ENCODE measurements around the gene SMARCE1.
A peak's percentile ranks its signal among the peaks of the same experiment; 100 is the strongest.

Gene SMARCE1

GRCh38 chr17:40629842-40630241 is 17.8 kb downstream of the SMARCE1 start:
- Histone ChIP-seq H3K4me1 (peaks cover 0 to 2% (median 0%) of the 10 kb centered on the region in 10 experiments; a peak in 5 of 20 replicates), H3K4me3 (no peak overlapping the region), H3K36me3 (peaks cover 75 to 88% (median 83%) of the 10 kb centered on the region in 11 experiments), H3K27me3 (no peaks in the 10 kb centered on the region), H3K9ac (no peak overlapping the region), H3K27ac (no peak overlapping the region), H4K20me1 (peaks cover 0 to 19% (median 0%) of the 10 kb centered on the region in 11 experiments; a peak in 5 of 22 replicates), H3K4me2 (no peak overlapping the region), H3K9me3 (replicated peaks in 1 of 11) (no peaks in the 10 kb centered on the region)
- no peak for TF ChIP-seq Cebpa-rat (IDR thresholded peaks at IDR 0.05)

DNA sequence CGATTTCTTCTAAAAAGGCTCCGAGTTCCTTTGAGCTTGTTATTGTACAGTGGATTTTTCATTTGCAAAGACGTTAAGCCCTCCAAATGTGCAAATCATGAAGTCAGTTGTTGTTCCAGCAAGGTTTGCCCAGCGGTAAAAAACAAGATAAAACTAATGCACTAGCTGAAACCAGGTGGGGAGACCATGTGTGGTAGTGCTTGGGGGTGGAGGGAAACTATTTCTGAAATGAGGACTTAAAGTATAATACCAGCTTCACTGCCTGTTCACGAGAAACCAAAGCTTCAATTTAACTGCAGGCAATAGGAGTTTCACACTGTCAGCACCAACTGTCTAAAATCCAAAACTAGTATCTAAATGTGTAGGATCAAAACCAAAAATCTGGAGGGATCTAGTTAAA is 22.3 kb downstream of the SMARCE1 start:
- no peak for TF ChIP-seq Cebpa-rat (IDR thresholded peaks at IDR 0.05)
- H3K9me3 ChIP-seq (replicated peaks in 1 of 11): no peaks in the 10 kb centered on the region
- peaks cover 0 to 2% (median 0%) of the 10 kb centered on the region in 11 experiments; a peak in 1 of 22 replicates for H4K20me1 ChIP-seq
- no peak overlapping the region for H3K27ac ChIP-seq
- H3K4me2 ChIP-seq: no peak overlapping the region
- H3K4me1 ChIP-seq: peaks cover 31 to 47% (median 43%) of the 10 kb centered on the region in 10 experiments
- H3K36me3 ChIP-seq: peaks cover 30 to 43% (median 38%) of the 10 kb centered on the region in 11 experiments
- H3K27me3 ChIP-seq: no peaks in the 10 kb centered on the region
- H3K4me3 ChIP-seq: no peak overlapping the region
- H3K9ac ChIP-seq: no peak overlapping the region

GRCh38 chr17:40623419-40624210 is 24.0 kb downstream of the SMARCE1 start:
- Histone ChIP-seq H3K27ac (peak overlapping the region in 1 of 11 experiments; percentile 75; a peak in 2 of 22 replicates), H3K9me3 (replicated peaks in 1 of 11) (no peaks in the 10 kb centered on the region), H3K4me2 (peak overlapping the region in 9 of 11 experiments; percentile 69 to 86 (median 75); a peak in 18 of 22 replicates), H4K20me1 (no peaks in the 10 kb centered on the region; a peak in 1 of 22 replicates), H3K27me3 (no peaks in the 10 kb centered on the region), H3K36me3 (peaks cover 13 to 26% (median 21%) of the 10 kb centered on the region in 11 experiments), H3K4me1 (peaks cover 45 to 60% (median 58%) of the 10 kb centered on the region in 10 experiments), H3K9ac (no peak overlapping the region), H3K4me3 (no peak overlapping the region)
- no peak for TF ChIP-seq Cebpa-rat (IDR thresholded peaks at IDR 0.05)

- Histone ChIP-seq H3K9me3 (replicated peaks in 1 of 11) (no peaks in the 10 kb centered on the region), H3K4me2 (peak overlapping the region; percentile 50 to 86 (median 73))
Measured at GRCh38 chr17:40622509-40622928, 25.1 kb downstream of the SMARCE1 start.

DNA sequence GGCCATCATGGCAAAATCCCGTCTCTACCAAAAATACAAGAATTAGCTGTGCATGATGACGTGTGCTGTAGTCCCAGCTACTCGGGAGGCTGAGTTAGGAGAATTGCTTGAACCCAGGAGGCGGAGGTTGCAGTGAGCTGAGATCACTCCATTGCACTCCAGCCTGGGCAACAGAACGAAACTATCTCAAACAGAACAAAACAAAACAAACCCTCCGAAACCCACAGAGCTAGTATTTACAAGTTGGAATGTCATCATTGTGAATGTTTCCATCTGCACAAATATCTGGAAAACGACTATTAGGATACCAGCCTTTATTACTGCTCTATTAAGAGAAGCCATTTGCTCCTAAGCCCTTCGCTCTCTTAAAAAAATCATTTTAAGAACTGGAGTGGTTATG is 26.0 kb downstream of the SMARCE1 start:
- Histone ChIP-seq H3K36me3 (peaks cover 0 to 5% (median under 1%) of the 10 kb centered on the region in 11 experiments; a peak in 6 of 22 replicates), H3K9ac (no peak overlapping the region), H3K4me1 (peaks cover 60 to 78% (median 67%) of the 10 kb centered on the region in 10 experiments), H3K4me2 (peak overlapping the region; percentile 50 to 86 (median 73); a peak in 18 of 22 replicates), H3K27me3 (no peaks in the 10 kb centered on the region), H4K20me1 (no peaks in the 10 kb centered on the region), H3K4me3 (no peak overlapping the region), H3K9me3 (replicated peaks in 1 of 11) (no peaks in the 10 kb centered on the region), H3K27ac (peak overlapping the region in 2 of 11 experiments; percentile 60 to 75; a peak in 2 of 22 replicates)
- TF ChIP-seq Cebpa-rat (IDR thresholded peaks at IDR 0.05): no peak

More at GRCh38 chr17:40622509-40622928, 25.1 kb downstream of the SMARCE1 start:
- Histone ChIP-seq H3K4me1 (peaks cover 55 to 69% (median 62%) of the 10 kb centered on the region in 10 experiments), H3K9ac (peak overlapping the region in 6 of 11 experiments; percentile 1 to 18 (median 6); a peak in 5 of 22 replicates), H3K27me3 (no peaks in the 10 kb centered on the region), H3K36me3 (peaks cover 2 to 15% (median 10%) of the 10 kb centered on the region in 11 experiments; a peak in 18 of 22 replicates), H3K4me3 (no peak overlapping the region), H3K27ac (peak overlapping the region in 9 of 11 experiments; percentile 3 to 75 (median 49); a peak in 14 of 22 replicates), H4K20me1 (no peaks in the 10 kb centered on the region; a peak in 1 of 22 replicates)
- TF ChIP-seq Cebpa-rat (IDR thresholded peaks at IDR 0.05): no peak

GRCh38 chr17:40621019-40621418 is 26.6 kb downstream of the SMARCE1 start:
- Histone ChIP-seq H3K36me3 (no peaks in the 10 kb centered on the region), H3K9ac (no peak overlapping the region), H3K27me3 (no peaks in the 10 kb centered on the region), H3K27ac (peak overlapping the region in 3 of 11 experiments; percentile 47 to 75 (median 60); a peak in 4 of 22 replicates), H3K9me3 (replicated peaks in 1 of 11) (no peaks in the 10 kb centered on the region), H3K4me3 (no peak overlapping the region), H4K20me1 (no peaks in the 10 kb centered on the region), H3K4me1 (peaks cover 65 to 84% (median 73%) of the 10 kb centered on the region in 10 experiments), H3K4me2 (peak overlapping the region in 9 of 11 experiments; percentile 49 to 78 (median 73); a peak in 15 of 22 replicates)
- no peak for TF ChIP-seq Cebpa-rat (IDR thresholded peaks at IDR 0.05)

- H3K9ac ChIP-seq: peak overlapping the region in 2 of 11 experiments; percentile 13 to 63; a peak in 2 of 22 replicates
- H3K27me3 ChIP-seq: no peaks in the 10 kb centered on the region
- no peak overlapping the region for H3K4me3 ChIP-seq
- H3K4me1 ChIP-seq: peaks cover 73 to 98% (median 85%) of the 10 kb centered on the region in 10 experiments
- H3K27ac ChIP-seq: peak overlapping the region in 5 of 11 experiments; percentile 57 to 75 (median 61); a peak in 7 of 22 replicates
- TF ChIP-seq Cebpa-rat (IDR thresholded peaks at IDR 0.05): no peak
- H3K36me3 ChIP-seq: no peaks in the 10 kb centered on the region
- H3K4me2 ChIP-seq: peak overlapping the region; percentile 49 to 78 (median 70); a peak in 20 of 22 replicates
- H4K20me1 ChIP-seq: no peaks in the 10 kb centered on the region
- H3K9me3 ChIP-seq (replicated peaks in 1 of 11): no peaks in the 10 kb centered on the region
Measured at GRCh38 chr17:40618754-40619625, 28.6 kb downstream of the SMARCE1 start.

DNA sequence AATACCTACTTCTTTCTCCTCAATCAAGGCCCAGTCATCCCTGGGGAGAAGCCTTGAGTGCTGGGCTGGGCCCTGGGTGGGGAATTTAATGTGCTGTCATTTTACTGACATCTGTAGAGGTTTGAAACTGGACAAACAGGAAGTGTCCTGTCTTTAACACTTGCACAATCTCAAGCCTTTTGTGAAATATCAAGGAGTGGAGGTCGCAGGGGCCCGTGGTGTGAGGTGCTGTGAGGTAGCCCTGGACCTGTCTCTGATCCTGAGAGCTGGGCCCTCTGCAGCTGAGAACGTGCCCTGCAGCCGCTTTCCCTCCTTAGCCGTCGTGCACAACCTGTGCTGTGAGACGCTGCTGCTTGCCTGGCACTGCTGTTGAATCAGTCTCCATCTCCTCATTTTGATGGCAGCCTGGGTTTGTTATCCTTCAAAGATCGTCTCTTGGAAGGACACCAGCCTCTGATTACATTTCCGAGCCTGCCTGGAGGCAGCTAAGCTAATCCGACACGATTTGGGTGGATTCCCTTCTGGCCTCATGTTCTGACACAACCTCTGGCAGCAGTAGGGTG is 29.9 kb downstream of the SMARCE1 start:
- no peak overlapping the region for H3K4me3 ChIP-seq
- TF ChIP-seq Cebpa-rat (IDR thresholded peaks at IDR 0.05): peak in 5 of 11 experiments; percentile 27 to 81 (median 53); a peak in 6 of 22 replicates
- H3K4me1 ChIP-seq: peaks cover 60 to 86% (median 74%) of the 10 kb centered on the region in 10 experiments
- peak overlapping the region in 2 of 11 experiments; percentile 36 to 38; a peak in 4 of 22 replicates for H3K9ac ChIP-seq
- peak overlapping the region in 9 of 11 experiments; percentile 6 to 84 (median 69); a peak in 15 of 22 replicates for H3K4me2 ChIP-seq
- H4K20me1 ChIP-seq: no peaks in the 10 kb centered on the region
- H3K9me3 ChIP-seq (replicated peaks in 1 of 11): no peaks in the 10 kb centered on the region
- peak overlapping the region in 6 of 11 experiments; percentile 41 to 76 (median 68); a peak in 11 of 22 replicates for H3K27ac ChIP-seq
- H3K27me3 ChIP-seq: no peaks in the 10 kb centered on the region
- H3K36me3 ChIP-seq: no peaks in the 10 kb centered on the region
